NCI-H146 treated with DMSO at 0.1 percent for 48 hours (cell line): Measurements from ENCODE around the gene HS1BP3.
A peak's percentile ranks its signal among the peaks of the same experiment; 100 is the strongest.

Experiments used
- DNase-seq: peaks from one replicate; lab custom pipeline; 2025; ENCODE audit not compliant: unreplicated experiment; lab: John Stamatoyannopoulos, UW

HS1BP3 gene

GRCh38 chr2:20619624-20620024, 31.3 kb downstream of the HS1BP3 start:
- no peak for DNase-seq

- DNase-seq: no peak
Observed at GRCh38 chr2:20618886-20619521, 31.9 kb downstream of the HS1BP3 start.

- no peak for DNase-seq
Observed at GRCh38 chr2:20618468-20618885, 32.4 kb downstream of the HS1BP3 start.

DNA sequence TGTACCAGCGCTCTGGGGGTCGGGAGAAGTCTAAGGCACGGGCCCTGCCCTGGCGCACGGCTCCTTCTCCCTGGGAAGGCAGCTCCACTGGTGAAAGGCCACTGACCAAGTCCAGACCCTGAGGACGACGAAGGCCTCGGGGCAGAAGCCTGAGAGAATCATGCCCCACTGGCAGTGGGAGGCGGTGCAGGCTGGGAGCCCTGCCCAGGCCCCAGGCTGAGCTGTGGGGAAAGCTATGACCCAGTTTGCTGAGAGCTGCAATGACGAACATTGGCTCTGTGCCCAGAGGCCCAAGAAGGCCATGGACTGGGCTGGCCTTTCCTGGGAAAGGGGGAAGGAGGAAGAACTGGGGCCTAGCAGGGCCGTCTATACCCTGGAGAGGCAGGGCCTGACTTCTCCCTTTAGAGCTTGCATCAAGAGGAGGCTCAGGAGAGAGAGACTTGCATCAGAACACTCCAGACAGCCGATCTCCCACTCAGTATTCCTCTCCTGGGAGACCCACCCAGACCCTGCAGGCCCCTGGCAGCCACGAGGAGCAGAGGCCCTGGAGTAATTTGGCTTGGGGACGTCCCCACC, 32.9 kb downstream of the HS1BP3 start:
- no peak for DNase-seq

GRCh38 chr2:20617081-20617575, 33.8 kb downstream of the HS1BP3 start:
- DNase-seq: no peak

DNA sequence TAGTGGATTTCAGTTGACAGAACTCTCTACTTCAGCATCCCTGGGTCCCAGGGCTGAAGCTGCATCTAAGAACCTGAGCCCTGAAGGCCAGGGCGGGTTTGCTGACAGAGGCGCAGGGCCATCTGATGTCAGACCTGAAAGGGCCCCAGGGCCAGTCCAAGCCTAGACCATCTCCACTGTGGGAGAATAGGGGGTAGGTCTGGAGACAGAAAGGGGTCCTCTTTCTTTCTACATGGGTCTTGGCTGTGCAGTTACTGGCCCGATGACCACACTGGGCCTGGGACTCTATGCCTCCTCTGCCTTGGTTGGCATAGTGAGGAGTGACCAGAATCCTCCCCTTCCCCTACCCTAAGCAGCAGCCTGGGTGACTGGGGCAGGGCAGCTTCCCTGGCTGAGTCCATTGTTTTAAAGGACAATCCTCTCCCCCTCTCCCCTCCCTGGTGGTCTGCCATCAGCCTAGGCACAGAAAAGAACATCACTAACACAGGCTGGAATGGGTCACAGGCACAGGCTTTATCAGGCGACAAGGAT, 34.5 kb downstream of the HS1BP3 start:
- DNase-seq: no peak

- no peak for DNase-seq
Observed at GRCh38 chr2:20615466-20616241, 35.2 kb downstream of the HS1BP3 start.

- DNase-seq: no peak
Observed at GRCh38 chr2:20615068-20615465, 35.8 kb downstream of the HS1BP3 start.

DNA sequence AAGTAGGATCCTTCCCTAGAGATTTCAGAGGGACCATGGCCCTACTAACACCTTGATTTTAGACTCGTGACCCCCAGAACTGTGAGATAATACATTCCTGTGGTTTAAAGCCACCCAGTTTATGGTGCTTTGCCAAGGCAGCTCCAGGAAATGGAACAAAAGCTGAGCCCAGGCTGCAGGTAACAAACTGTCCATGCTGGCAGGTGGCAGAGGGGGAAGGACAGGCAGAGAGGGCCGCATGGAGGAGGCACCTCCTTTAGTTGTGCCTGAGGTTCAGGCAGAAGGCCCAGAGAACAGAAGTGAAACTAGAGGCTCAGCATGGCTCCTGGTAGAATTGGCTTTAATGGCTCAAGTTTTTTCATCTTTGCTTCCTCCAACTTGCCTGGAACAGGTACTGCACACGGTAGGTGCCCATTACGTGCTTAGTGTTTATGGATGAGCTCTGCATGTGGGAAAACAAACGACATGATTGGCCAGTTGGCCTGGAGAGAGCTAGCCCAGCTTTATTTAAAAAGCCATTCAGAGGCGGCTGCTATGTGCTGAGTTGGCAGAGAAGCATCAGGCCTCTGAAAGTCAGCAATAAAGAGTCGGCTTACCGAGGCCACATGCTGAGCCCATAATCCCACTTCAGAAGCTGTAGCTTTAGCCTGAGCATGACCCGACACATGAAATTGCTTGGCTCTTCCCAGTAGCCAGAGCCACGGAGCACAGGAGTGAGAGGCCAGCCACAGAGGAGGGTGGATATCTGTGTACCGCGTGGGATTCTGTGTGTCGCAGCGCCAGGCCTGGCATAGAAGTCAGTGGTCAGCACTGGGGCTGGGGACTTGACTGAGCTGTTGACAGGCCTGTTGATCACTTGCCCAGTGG, 36.5 kb downstream of the HS1BP3 start:
- DNase-seq: peak; percentile 56

DNA sequence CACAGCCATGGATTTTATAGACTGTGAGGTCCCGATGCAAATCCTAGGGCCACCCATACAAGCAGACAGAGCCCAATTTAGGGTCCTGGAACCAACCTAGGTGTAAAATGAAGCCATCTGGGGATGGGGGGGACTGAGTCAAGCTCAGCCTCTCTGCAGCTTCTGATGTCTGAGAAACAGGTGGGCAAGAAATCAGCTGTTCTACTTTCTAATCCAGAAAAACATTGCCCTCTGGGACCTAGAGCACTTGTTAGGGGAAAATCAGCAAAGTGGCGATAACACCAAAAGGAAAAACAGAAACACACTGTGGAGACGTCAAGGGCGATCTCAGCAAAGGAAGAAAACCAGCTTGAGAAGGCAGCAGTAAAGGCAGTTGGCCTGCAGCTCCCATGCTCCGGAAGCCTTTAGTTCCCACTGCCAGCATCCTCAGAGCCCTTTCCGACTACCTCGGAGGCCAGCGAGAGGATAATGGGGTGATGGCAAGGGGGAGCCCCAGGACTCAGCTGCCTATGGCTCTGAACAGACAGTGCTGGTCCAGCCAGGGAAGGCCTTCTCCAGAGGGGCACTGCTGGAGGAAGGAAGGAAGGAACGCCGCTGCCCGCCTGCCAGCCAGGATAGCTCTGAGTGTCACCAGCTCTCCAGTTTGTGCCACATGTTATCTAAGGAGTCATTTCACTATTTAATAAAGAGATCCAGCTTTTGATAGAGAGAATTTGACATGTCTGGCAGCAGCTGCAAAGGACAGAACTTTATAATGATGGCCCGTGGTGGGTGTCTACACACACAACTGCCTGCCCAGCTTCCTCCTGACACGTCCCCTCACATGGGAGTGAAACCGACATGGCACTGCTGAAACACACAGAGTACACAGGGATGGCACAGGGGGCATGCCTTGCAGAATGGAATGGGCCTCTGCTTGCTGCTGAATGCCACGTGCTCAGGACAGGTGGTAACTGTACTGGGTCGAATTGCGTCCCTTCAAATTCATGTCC, 37.7 kb downstream of the HS1BP3 start:
- DNase-seq: peak; percentile 39

- DNase-seq: no peak
Observed at GRCh38 chr2:20611844-20612356, 39.0 kb downstream of the HS1BP3 start.

- DNase-seq: no peak
Observed at GRCh38 chr2:20611077-20611843, 39.6 kb downstream of the HS1BP3 start.

DNA sequence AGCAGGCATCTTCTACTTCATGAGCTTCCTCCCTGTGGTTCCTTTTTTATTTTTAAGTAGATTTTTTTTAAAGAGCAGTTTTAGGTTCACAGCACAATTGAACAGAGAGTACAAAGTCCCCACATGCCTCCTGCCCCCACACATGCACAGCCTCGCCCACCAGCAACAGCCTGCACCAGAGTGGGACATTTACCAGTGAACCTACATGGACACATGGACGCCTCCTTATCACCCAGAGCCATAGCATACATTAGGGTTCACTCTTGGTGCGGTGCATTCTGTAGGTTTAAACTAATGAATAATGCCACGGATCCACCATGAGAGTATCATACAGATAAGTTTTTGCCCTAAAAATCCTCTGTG, 40.9 kb downstream of the HS1BP3 start:
- DNase-seq: no peak

DNA sequence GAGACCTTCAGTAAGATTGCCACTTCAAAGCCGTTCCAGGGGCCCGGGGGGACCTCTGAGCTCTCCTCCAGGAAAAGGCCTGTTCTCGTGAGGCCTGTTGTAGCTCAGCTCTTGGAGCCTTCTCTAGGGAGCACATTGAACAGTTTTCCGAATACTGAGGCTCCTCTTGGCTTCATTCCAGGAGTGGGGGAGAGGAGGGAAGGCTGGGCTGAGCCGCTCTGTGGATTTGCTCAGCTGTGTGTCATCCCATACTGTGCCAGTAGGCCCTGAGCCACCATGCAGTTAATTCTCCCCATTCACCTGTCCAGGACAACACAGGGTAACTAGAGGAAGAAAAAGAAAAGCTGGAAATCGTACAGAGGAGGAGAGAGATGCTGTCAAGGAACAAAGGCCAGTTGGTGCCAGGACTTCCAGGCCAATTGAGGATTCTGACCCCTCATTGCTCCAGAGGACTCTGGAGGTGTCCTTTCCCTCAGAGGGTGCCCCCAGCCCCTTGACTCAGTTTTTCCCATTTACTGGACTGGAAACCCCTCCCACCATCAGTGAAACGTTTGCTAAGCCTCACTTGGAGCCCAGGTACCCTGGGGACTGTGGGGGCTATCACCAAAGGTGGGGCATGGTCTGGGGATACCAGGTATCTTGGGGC, 41.4 kb downstream of the HS1BP3 start:
- DNase-seq: no peak

- DNase-seq: no peak
Observed at GRCh38 chr2:20608666-20609348, 42.1 kb downstream of the HS1BP3 start.

GRCh38 chr2:20607446-20607845, 43.5 kb downstream of the HS1BP3 start:
- DNase-seq: no peak

- DNase-seq: no peak
Observed at GRCh38 chr2:20606198-20606597, 44.7 kb downstream of the HS1BP3 start.

GRCh38 chr2:20604951-20605381, 45.9 kb downstream of the HS1BP3 start:
- no peak for DNase-seq
